MCF 10A (cell line): ENCODE results near the gene CD96. TPM values are rescaled to one million over a fixed set of nuclear protein-coding genes. Genes with fewer than 3 reads are reported as not detected.
"Not testable (repeated sequence)": the region's sequence is repeated elsewhere in the genome, so short reads cannot be mapped to it uniquely, and the experiment has no call there.

Source experiments
- BruUV-seq: library from RNA; stranded (reverse); fragments of 400-500 nt; replicated peaks from 2 replicates; lab custom pipeline; 2021; lab: Mats Ljungman, UMichigan
- CTCF ChIA-PET: fragments of 300-600 bp; sonication (Branson Sonifier 250); formaldehyde crosslinking; extraction: SDS; loops from one replicate; lab custom pipeline; 2021; ENCODE audit warnings: antibody characterized with exemption, inconsistent platforms; lab: Yijun Ruan, JAX
- POLR2A ChIA-PET: fragments of 300-600, 350-650 bp; sonication (Branson Sonifier 250); formaldehyde crosslinking; extraction: SDS; loops from one replicate; lab custom pipeline; 2020; ENCODE audit warnings: antibody characterized with exemption, inconsistent platforms; lab: Yijun Ruan, JAX
- DNase-seq: peaks from one replicate; pipeline ENCODE4 v3.0.0-alpha.2; 2018; ENCODE audit not compliant: unreplicated experiment
- H3K27ac Mint-ChIP-seq: one replicate; pipeline ENCODE4 v1.8.0; 2022; ENCODE audit warnings: mild to moderate bottlenecking, low read depth, mixed read lengths; ENCODE audit not compliant: unreplicated experiment
- H3K27me3 Mint-ChIP-seq: one replicate; pipeline ENCODE4 v1.8.0; 2022; ENCODE audit warnings: mixed read lengths; ENCODE audit not compliant: insufficient read depth, unreplicated experiment
- H3K36me3 Mint-ChIP-seq: one replicate; pipeline ENCODE4 v1.8.0; 2022; ENCODE audit warnings: mild to moderate bottlenecking, moderate library complexity, mixed read lengths; ENCODE audit not compliant: insufficient read depth, unreplicated experiment
- H3K4me1 Mint-ChIP-seq: one replicate; pipeline ENCODE4 v1.8.0; 2022; ENCODE audit warnings: mixed read lengths; ENCODE audit not compliant: insufficient read depth, unreplicated experiment
- H3K4me3 Mint-ChIP-seq: one replicate; pipeline ENCODE4 v1.8.0; 2022; ENCODE audit warnings: mild to moderate bottlenecking, moderate library complexity, mixed read lengths; ENCODE audit not compliant: unreplicated experiment
- H3K9me3 Mint-ChIP-seq: one replicate; pipeline ENCODE4 v1.8.0; 2022; ENCODE audit warnings: mixed read lengths; ENCODE audit not compliant: unreplicated experiment
- intact Hi-C: fragments of 100-400 bp; cut with micrococcal nuclease; formaldehyde crosslinking; loops from 2 replicates; pipeline ENCODE4 v1.14.1; 2022
- total RNA-seq: library from RNA; stranded (reverse); gene quantifications from 2 replicates; pipeline ENCODE4 v1.2.3, GENCODE V29; 2022
- TF ChIP-seq, protein P1 (sequence below): fragments of 200-600 bp; IDR thresholded peaks from one replicate; pipeline ENCODE4 v1.8.0; 2022; ENCODE audit warnings: antibody characterized with exemption, mild to moderate bottlenecking; ENCODE audit not compliant: unreplicated experiment

The CD96 gene
- total RNA-seq, 1 experiment from 2014 or later, result 0.09 TPM

DNA sequence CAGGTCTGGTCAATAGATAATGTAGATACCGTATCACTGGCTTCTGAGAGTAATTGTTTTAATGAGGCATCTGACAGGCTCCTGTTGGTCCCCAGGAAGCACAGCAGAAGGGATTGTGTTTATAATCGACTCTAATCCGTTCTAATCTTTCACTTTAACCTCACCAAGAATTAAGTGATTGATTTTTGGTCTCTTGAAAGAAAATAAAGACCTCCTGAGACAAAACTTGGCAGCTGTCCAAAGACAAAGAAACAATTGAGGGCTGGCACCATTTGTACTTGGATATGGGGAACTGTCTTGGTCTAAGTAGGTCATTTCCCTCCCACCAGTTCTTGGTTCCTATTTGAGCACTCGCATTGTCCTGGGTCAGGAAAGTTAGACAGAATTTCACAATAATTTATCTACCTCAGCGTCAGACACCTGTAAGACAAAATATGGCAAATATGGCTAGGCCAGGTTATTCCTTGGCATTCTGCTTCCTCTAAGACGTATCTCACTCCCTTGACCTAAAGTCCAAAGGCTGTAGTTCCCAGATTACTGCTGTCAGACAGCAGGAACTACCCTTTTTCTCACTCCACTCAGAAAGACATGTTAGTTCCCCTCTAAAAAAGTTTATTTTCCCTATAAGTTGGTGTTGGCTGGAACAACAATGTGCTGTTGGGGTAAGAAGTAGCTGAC is 22.7 kb upstream of the CD96 start:
- H3K36me3 Mint-ChIP-seq, result no peaks in the 10 kb centered on the region
- no TSS peak for BruUV-seq
- H3K4me3 Mint-ChIP-seq, result no peak overlapping the region
- no peak for DNase-seq
- no peak overlapping the region for H3K27ac Mint-ChIP-seq
- no peaks in the 10 kb centered on the region for H3K9me3 Mint-ChIP-seq
- no peaks in the 10 kb centered on the region for H3K27me3 Mint-ChIP-seq
- intact Hi-C loops, result no loop called here
- no peaks in the 10 kb centered on the region for H3K4me1 Mint-ChIP-seq
- ChIA-PET CTCF (no interaction called here), POLR2A (no interaction called here)
- TF ChIP-seq, protein P1, sequence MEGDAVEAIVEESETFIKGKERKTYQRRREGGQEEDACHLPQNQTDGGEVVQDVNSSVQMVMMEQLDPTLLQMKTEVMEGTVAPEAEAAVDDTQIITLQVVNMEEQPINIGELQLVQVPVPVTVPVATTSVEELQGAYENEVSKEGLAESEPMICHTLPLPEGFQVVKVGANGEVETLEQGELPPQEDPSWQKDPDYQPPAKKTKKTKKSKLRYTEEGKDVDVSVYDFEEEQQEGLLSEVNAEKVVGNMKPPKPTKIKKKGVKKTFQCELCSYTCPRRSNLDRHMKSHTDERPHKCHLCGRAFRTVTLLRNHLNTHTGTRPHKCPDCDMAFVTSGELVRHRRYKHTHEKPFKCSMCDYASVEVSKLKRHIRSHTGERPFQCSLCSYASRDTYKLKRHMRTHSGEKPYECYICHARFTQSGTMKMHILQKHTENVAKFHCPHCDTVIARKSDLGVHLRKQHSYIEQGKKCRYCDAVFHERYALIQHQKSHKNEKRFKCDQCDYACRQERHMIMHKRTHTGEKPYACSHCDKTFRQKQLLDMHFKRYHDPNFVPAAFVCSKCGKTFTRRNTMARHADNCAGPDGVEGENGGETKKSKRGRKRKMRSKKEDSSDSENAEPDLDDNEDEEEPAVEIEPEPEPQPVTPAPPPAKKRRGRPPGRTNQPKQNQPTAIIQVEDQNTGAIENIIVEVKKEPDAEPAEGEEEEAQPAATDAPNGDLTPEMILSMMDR, result no peak

DNA sequence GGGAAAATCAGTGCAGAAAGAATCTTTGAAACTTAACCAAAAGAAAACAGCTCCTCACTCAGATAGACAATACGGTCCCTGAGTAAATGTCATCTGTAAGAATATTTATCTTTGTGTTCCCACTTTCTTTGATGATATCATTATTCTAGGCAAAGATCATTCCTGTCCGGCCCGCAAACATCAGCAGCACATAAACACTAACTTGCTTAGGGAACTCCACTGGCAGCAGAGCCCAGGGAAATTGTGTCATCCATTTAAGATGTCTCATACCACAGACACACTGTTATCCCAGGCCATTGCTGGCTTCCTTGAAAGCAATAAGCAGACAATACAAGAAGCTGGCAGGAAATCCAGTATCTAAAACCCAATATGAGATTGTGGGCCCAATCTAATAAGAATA is 20.1 kb upstream of the CD96 start:
- Mint-ChIP-seq H3K9me3 (no peaks in the 10 kb centered on the region), H3K4me1 (no peaks in the 10 kb centered on the region), H3K27me3 (no peaks in the 10 kb centered on the region), H3K27ac (no peak overlapping the region), H3K36me3 (no peaks in the 10 kb centered on the region), H3K4me3 (no peak overlapping the region)
- DNase-seq, result no peak
- ChIA-PET CTCF (no interaction called here), POLR2A (no interaction called here)
- no TSS peak for BruUV-seq
- TF ChIP-seq, protein P1, result no peak
- intact Hi-C loops, result no loop called here

- intact Hi-C loops, BruUV-seq, H3K4me3 Mint-ChIP-seq, H3K4me1 Mint-ChIP-seq, H3K36me3 Mint-ChIP-seq, H3K27me3 Mint-ChIP-seq, DNase-seq, POLR2A ChIA-PET, H3K9me3 Mint-ChIP-seq, H3K27ac Mint-ChIP-seq: not testable (repeated sequence)
- CTCF ChIA-PET, result interaction anchor here (0.6 kb wide), 2 partner anchors 11 to 1199 kb away, joined by 3 read pairs; no protein-coding TSS in a partner anchor
Measured at GRCh38 chr3:111524486-111524885, 17.5 kb upstream of the CD96 start.

DNA sequence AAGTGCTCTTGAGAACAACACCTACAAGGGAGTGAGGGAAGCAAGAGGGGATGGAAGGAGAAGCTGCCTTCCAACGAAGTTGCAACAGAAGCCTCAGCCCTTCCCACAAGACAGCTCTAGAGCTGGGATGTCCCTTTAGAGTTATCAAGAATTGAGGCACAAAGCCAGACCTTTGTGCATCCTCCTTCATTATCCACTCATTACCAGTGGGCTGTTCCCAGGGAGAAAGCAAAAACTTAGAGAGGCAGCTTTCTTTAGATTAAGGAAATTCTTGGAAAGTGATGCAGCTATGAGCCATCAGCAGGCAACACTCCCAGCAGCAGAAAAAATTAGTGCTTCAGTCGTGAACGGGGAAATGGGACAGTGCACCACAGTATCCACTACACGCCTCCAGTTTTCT is 10.6 kb upstream of the CD96 start:
- intact Hi-C loops, result no loop called here
- DNase-seq, result no peak
- ChIA-PET POLR2A (no interaction called here), CTCF (interaction anchor here (1.0 to 1.1 kb wide), 2 partner anchors 8 to 25 kb away, joined by 3 read pairs; no protein-coding TSS in a partner anchor)
- Mint-ChIP-seq H3K27me3 (no peaks in the 10 kb centered on the region), H3K36me3 (no peaks in the 10 kb centered on the region), H3K27ac (no peak overlapping the region), H3K9me3 (peaks cover 14% of the 10 kb centered on the region), H3K4me1 (peaks cover 12% of the 10 kb centered on the region), H3K4me3 (no peak overlapping the region)
- TF ChIP-seq, protein P1, result no peak
- no TSS peak for BruUV-seq
